Measurements from ENCODE around the gene KIF26B.

- TF ChIP-seq CTCF (IDR thresholded peaks at IDR 0.05; ENCODE audit: low read depth, low read length) (no peak), MYC (IDR thresholded peaks at IDR 0.05; ENCODE audit: low read depth, low read length) (no peak), POLR2A (IDR thresholded peaks at IDR 0.05; ENCODE audit: extremely low read depth, insufficient read length) (no peak)
Observed at GRCh38 chr1:245177071-245177900, 22.5 kb downstream of the KIF26B start.

Measured in NB4 (cell line).